HG03280 (cell line): ENCODE results near the gene CYB561.

ENCODE experiments used
- ATAC-seq: cut with Tn5 transposase; IDR thresholded peaks from one replicate; pipeline ENCODE4 v1.9.1; 2021; ENCODE audit warnings: mild to moderate bottlenecking, moderate library complexity; ENCODE audit not compliant: unreplicated experiment

CYB561 gene

GRCh38 chr17:63419398-63419797 lies 26.7 kb downstream of the CYB561 start:
- ATAC-seq, result no peak

- no peak for ATAC-seq
Measured at GRCh38 chr17:63418540-63418939, 27.6 kb downstream of the CYB561 start.

GRCh38 chr17:63414222-63414621 lies 31.9 kb downstream of the CYB561 start:
- no peak for ATAC-seq

- ATAC-seq, result no peak
Measured at GRCh38 chr17:63413128-63413527, 33.0 kb downstream of the CYB561 start.

GRCh38 chr17:63412234-63412633 lies 33.9 kb downstream of the CYB561 start:
- ATAC-seq, result no peak

- ATAC-seq, result no peak
Measured at GRCh38 chr17:63407741-63408330, 38.3 kb downstream of the CYB561 start.

- peak; percentile 68 for ATAC-seq
Measured at GRCh38 chr17:63406689-63407330, 39.3 kb downstream of the CYB561 start.

- ATAC-seq, result peak; percentile 53
Measured at GRCh38 chr17:63405741-63406261, 40.3 kb downstream of the CYB561 start.

- ATAC-seq, result no peak
Measured at GRCh38 chr17:63405020-63405419, 41.1 kb downstream of the CYB561 start.

- ATAC-seq, result no peak
Measured at GRCh38 chr17:63402431-63403212, 43.5 kb downstream of the CYB561 start.

GRCh38 chr17:63399856-63400255 lies 46.2 kb downstream of the CYB561 start:
- ATAC-seq, result no peak

GRCh38 chr17:63399316-63399715 lies 46.8 kb downstream of the CYB561 start:
- no peak for ATAC-seq

GRCh38 chr17:63398680-63399079 lies 47.4 kb downstream of the CYB561 start:
- ATAC-seq, result no peak

GRCh38 chr17:63395075-63395805 lies 50.9 kb downstream of the CYB561 start:
- ATAC-seq, result no peak

- no peak for ATAC-seq
Measured at GRCh38 chr17:63390090-63390489, 56.0 kb downstream of the CYB561 start.

GRCh38 chr17:63387656-63388340 lies 58.3 kb downstream of the CYB561 start:
- ATAC-seq, result no peak

GRCh38 chr17:63382826-63383225 lies 63.3 kb downstream of the CYB561 start:
- ATAC-seq, result no peak
